Eye (tissue), 1 donor: ENCODE measurements around the gene CORIN.

ENCODE experiments used
- DNase-seq: peaks from one replicate; pipeline ENCODE4 v3.0.0-alpha.2; 2015

The CORIN gene

GRCh38 chr4:47835494-47835893, 2.4 kb downstream of the CORIN start:
- DNase-seq: no peak

GRCh38 chr4:47831026-47831679, 6.7 kb downstream of the CORIN start:
- no peak for DNase-seq

- no peak for DNase-seq
Observed at GRCh38 chr4:47830265-47831025, 7.4 kb downstream of the CORIN start.

- DNase-seq: no peak
Observed at GRCh38 chr4:47829438-47829837, 8.4 kb downstream of the CORIN start.

- no peak for DNase-seq
Observed at GRCh38 chr4:47827343-47828047, 10.4 kb downstream of the CORIN start.

- DNase-seq: peak; percentile 44
Observed at GRCh38 chr4:47824840-47825239, 13.0 kb downstream of the CORIN start.

- DNase-seq: no peak
Observed at GRCh38 chr4:47819178-47819577, 18.7 kb downstream of the CORIN start.

- DNase-seq: no peak
Observed at GRCh38 chr4:47817275-47817674, 20.6 kb downstream of the CORIN start.

GRCh38 chr4:47816748-47817147, 21.1 kb downstream of the CORIN start:
- no peak for DNase-seq

GRCh38 chr4:47814618-47815295, 23.1 kb downstream of the CORIN start:
- peak; percentile 51 for DNase-seq

GRCh38 chr4:47809654-47810203, 28.1 kb downstream of the CORIN start:
- DNase-seq: no peak

GRCh38 chr4:47804598-47804997, 33.3 kb downstream of the CORIN start:
- DNase-seq: no peak

GRCh38 chr4:47801481-47802002, 36.3 kb downstream of the CORIN start:
- DNase-seq: no peak

GRCh38 chr4:47798165-47798564, 39.7 kb downstream of the CORIN start:
- no peak for DNase-seq

GRCh38 chr4:47791965-47792364, 45.9 kb downstream of the CORIN start:
- DNase-seq: no peak

GRCh38 chr4:47790105-47790504, 47.8 kb downstream of the CORIN start:
- no peak for DNase-seq

GRCh38 chr4:47788126-47788525, 49.7 kb downstream of the CORIN start:
- peak; percentile 9 for DNase-seq

GRCh38 chr4:47786958-47787370, 50.9 kb downstream of the CORIN start:
- no peak for DNase-seq

- DNase-seq: no peak
Observed at GRCh38 chr4:47785153-47785552, 52.7 kb downstream of the CORIN start.

- DNase-seq: no peak
Observed at GRCh38 chr4:47784222-47784621, 53.6 kb downstream of the CORIN start.

- no peak for DNase-seq
Observed at GRCh38 chr4:47776353-47776752, 61.5 kb downstream of the CORIN start.

GRCh38 chr4:47774079-47774478, 63.8 kb downstream of the CORIN start:
- no peak for DNase-seq

- no peak for DNase-seq
Observed at GRCh38 chr4:47771020-47771419, 66.8 kb downstream of the CORIN start.
